IPS DF 6.9 (cell line): ENCODE results near the gene GH2.
"Not testable (repeated sequence)": the region's sequence is repeated elsewhere in the genome, so short reads cannot be mapped to it uniquely, and the experiment has no call there.

Source experiments
- DNase-seq: peaks from one replicate; pipeline ENCODE4 v3.0.0-alpha.2; 2013; ENCODE audit warnings: low read depth, low spot score
- H3K27ac ChIP-seq: one replicate; pipeline ENCODE4 v1.5.1; 2013; ENCODE audit warnings: low read length, control low read depth
- H3K27me3 ChIP-seq: 2 replicates; pipeline ENCODE4 v1.6.1; 2013; ENCODE audit warnings: mild to moderate bottlenecking, low read length; ENCODE audit not compliant: control insufficient read depth, insufficient read depth
- H3K36me3 ChIP-seq: 2 replicates; pipeline ENCODE4 v1.6.1; 2013; ENCODE audit warnings: low read length; ENCODE audit not compliant: control insufficient read depth, insufficient read depth
- H3K4me1 ChIP-seq: 2 replicates; pipeline ENCODE4 v1.6.1; 2013; ENCODE audit warnings: low read length; ENCODE audit not compliant: control insufficient read depth, insufficient read depth
- H3K4me3 ChIP-seq: 2 replicates; pipeline ENCODE4 v1.5.1; 2013; ENCODE audit warnings: mild to moderate bottlenecking, low read length
- H3K9me3 ChIP-seq: 2 replicates; pipeline ENCODE4 v1.6.1; 2013; ENCODE audit warnings: low read length, inconsistent platforms; ENCODE audit not compliant: control insufficient read depth, insufficient read depth
- WGBS: extraction: QIAGEN DNeasy Blood & Tissue Kit; methylation state at CpG from one replicate; pipeline ENCODE4 v1.1.7; 2013; ENCODE audit warnings: mixed read lengths, missing lambda C conversion rate; ENCODE audit not compliant: insufficient read length, insufficient coverage; 5-methylcytosine and 5-hydroxymethylcytosine counted together

GH2 gene

GRCh38 chr17:63920779-63921178 lies 39.0 kb upstream of the GH2 start:
- no CpG with 5 or more reads among the region's 5 CpGs for WGBS
- H3K9me3 ChIP-seq, H3K4me3 ChIP-seq, H3K27ac ChIP-seq, H3K27me3 ChIP-seq, DNase-seq, H3K36me3 ChIP-seq, H3K4me1 ChIP-seq: not testable (repeated sequence)

- not testable (repeated sequence) for H3K36me3 ChIP-seq, H3K4me3 ChIP-seq, H3K4me1 ChIP-seq, DNase-seq, H3K9me3 ChIP-seq, H3K27me3 ChIP-seq, H3K27ac ChIP-seq
- WGBS: no CpG with 5 or more reads among the region's 6 CpGs
Measured at GRCh38 chr17:63920050-63920449, 38.3 kb upstream of the GH2 start.

- Histone ChIP-seq H3K36me3 (no peaks in the 10 kb centered on the region), H3K4me1 (no peaks in the 10 kb centered on the region), H3K27me3 (no peaks in the 10 kb centered on the region), H3K27ac (no peak overlapping the region), H3K9me3 (no peaks in the 10 kb centered on the region), H3K4me3 (no peak overlapping the region)
- DNase-seq: no peak
- no CpG with 5 or more reads among the region's 8 CpGs for WGBS
Measured at GRCh38 chr17:63919311-63919723, 37.6 kb upstream of the GH2 start.

GRCh38 chr17:63918789-63919305 lies 37.1 kb upstream of the GH2 start, which contains the start of gene GH1:
Gene GH1, minus strand, starts transcription at chr17:63918839. Its CDS starts 63 bp downstream, at chr17:63918776.
- no CpG with 5 or more reads among the region's 10 CpGs for WGBS
- H3K4me1 ChIP-seq, DNase-seq, H3K4me3 ChIP-seq, H3K27ac ChIP-seq, H3K9me3 ChIP-seq, H3K27me3 ChIP-seq, H3K36me3 ChIP-seq: not testable (repeated sequence)

- no peaks in the 10 kb centered on the region for H3K27me3 ChIP-seq
- no peaks in the 10 kb centered on the region for H3K36me3 ChIP-seq
- no peak overlapping the region for H3K27ac ChIP-seq
- H3K9me3 ChIP-seq: no peaks in the 10 kb centered on the region
- no peaks in the 10 kb centered on the region for H3K4me1 ChIP-seq
- DNase-seq: no peak
- no CpG with 5 or more reads among the region's 10 CpGs for WGBS
- no peak overlapping the region for H3K4me3 ChIP-seq
Measured at GRCh38 chr17:63918305-63918704, 36.6 kb upstream of the GH2 start.

- no CpG with 5 or more reads among the region's 13 CpGs for whole genome bisulfite sequencing
- Histone ChIP-seq H3K27ac (no peak overlapping the region), H3K27me3 (no peaks in the 10 kb centered on the region), H3K4me3 (no peak overlapping the region), H3K9me3 (no peaks in the 10 kb centered on the region), H3K4me1 (no peaks in the 10 kb centered on the region), H3K36me3 (no peaks in the 10 kb centered on the region)
- DNase-seq: no peak
Measured at GRCh38 chr17:63917646-63918045, 35.9 kb upstream of the GH2 start.

- H3K9me3 ChIP-seq, H3K4me1 ChIP-seq, H3K27me3 ChIP-seq, H3K27ac ChIP-seq, DNase-seq, H3K4me3 ChIP-seq, H3K36me3 ChIP-seq: not testable (repeated sequence)
- no CpG with 5 or more reads among the region's 11 CpGs for WGBS
Measured at GRCh38 chr17:63917206-63917605, 35.5 kb upstream of the GH2 start.

GRCh38 chr17:63916566-63917185 lies 34.9 kb upstream of the GH2 start:
- no CpG with 5 or more reads among the region's 12 CpGs for WGBS

GRCh38 chr17:63915753-63916152 lies 34.0 kb upstream of the GH2 start:
- not testable (repeated sequence) for DNase-seq, H3K27ac ChIP-seq, H3K27me3 ChIP-seq, H3K36me3 ChIP-seq, H3K4me3 ChIP-seq, H3K4me1 ChIP-seq, H3K9me3 ChIP-seq
- WGBS: no CpG with 5 or more reads among the region's 10 CpGs

More at GRCh38 chr17:63916566-63917185, 34.9 kb upstream of the GH2 start:
- DNase-seq: no peak
- Histone ChIP-seq H3K4me3 (no peak overlapping the region), H3K27ac (no peak overlapping the region), H3K27me3 (no peaks in the 10 kb centered on the region), H3K4me1 (no peaks in the 10 kb centered on the region), H3K9me3 (no peaks in the 10 kb centered on the region), H3K36me3 (no peaks in the 10 kb centered on the region)

GRCh38 chr17:63914471-63914870 lies 32.7 kb upstream of the GH2 start:
- DNase-seq: no peak
- no CpG with 5 or more reads among the region's 7 CpGs for WGBS
- H3K27ac ChIP-seq: no peak overlapping the region

GRCh38 chr17:63911657-63912100 lies 29.9 kb upstream of the GH2 start:
- WGBS: no CpG with 5 or more reads among the region's 8 CpGs
- Histone ChIP-seq H3K4me1 (peaks cover 3% of the 10 kb centered on the region; the same call in 1 of the 2 replicates), H3K36me3 (no peaks in the 10 kb centered on the region), H3K9me3 (no peaks in the 10 kb centered on the region), H3K27me3 (no peaks in the 10 kb centered on the region), H3K27ac (no peak overlapping the region), H3K4me3 (no peak overlapping the region)
- DNase-seq: no peak

More at GRCh38 chr17:63914471-63914870, 32.7 kb upstream of the GH2 start:
- Histone ChIP-seq H3K36me3 (no peaks in the 10 kb centered on the region), H3K9me3 (no peaks in the 10 kb centered on the region), H3K4me1 (peaks cover 1% of the 10 kb centered on the region; the same call in 1 of the 2 replicates), H3K4me3 (no peak overlapping the region), H3K27me3 (no peaks in the 10 kb centered on the region)
